GM11168 (cell line): ENCODE measurements around the gene ADCY5.
"Not testable (repeated sequence)": the region's sequence is repeated elsewhere in the genome, so short reads cannot be mapped to it uniquely, and the experiment has no call there.

ENCODE experiments used
- in situ Hi-C: fragments of 300-500 bp; cut with MboI; formaldehyde crosslinking; loops from one replicate; pipeline ENCODE4 v1.12.0; 2022; ENCODE audit warnings: low sequenced_read_pairs; ENCODE audit not compliant: unreplicated experiment

ADCY5 gene

GRCh38 chr3:123448536-123449101 lies at the start of gene ADCY5:
Gene ADCY5 (minus strand): TSS chr3:123449090. CDS start chr3:123448545, 545 bp downstream.
- in situ Hi-C loops, result no loop called here

- in situ Hi-C loops, result no loop called here
Observed at GRCh38 chr3:123493912-123494311, 45.0 kb upstream of the ADCY5 start.

- in situ Hi-C loops, result no loop called here
Observed at GRCh38 chr3:123491966-123492587, 43.2 kb upstream of the ADCY5 start.

- in situ Hi-C loops, result no loop called here
Observed at GRCh38 chr3:123489400-123490004, 40.6 kb upstream of the ADCY5 start.

GRCh38 chr3:123488645-123489347 lies 39.9 kb upstream of the ADCY5 start:
- in situ Hi-C loops, result no loop called here

- in situ Hi-C loops, result not testable (repeated sequence)
Observed at GRCh38 chr3:123487063-123487462, 38.2 kb upstream of the ADCY5 start.

GRCh38 chr3:123486460-123486859 lies 37.6 kb upstream of the ADCY5 start:
- in situ Hi-C loops, result no loop called here

GRCh38 chr3:123485551-123485950 lies 36.7 kb upstream of the ADCY5 start:
- in situ Hi-C loops, result no loop called here

- in situ Hi-C loops, result no loop called here
Observed at GRCh38 chr3:123483146-123483545, 34.3 kb upstream of the ADCY5 start.

GRCh38 chr3:123481722-123482457 lies 33.0 kb upstream of the ADCY5 start:
- in situ Hi-C loops, result no loop called here

- in situ Hi-C loops, result no loop called here
Observed at GRCh38 chr3:123481071-123481470, 32.2 kb upstream of the ADCY5 start.

- in situ Hi-C loops, result no loop called here
Observed at GRCh38 chr3:123480428-123480827, 31.5 kb upstream of the ADCY5 start.

- in situ Hi-C loops, result no loop called here
Observed at GRCh38 chr3:123479891-123480290, 31.0 kb upstream of the ADCY5 start.

- in situ Hi-C loops, result no loop called here
Observed at GRCh38 chr3:123478314-123478713, 29.4 kb upstream of the ADCY5 start.

- in situ Hi-C loops, result no loop called here
Observed at GRCh38 chr3:123476967-123477750, 28.3 kb upstream of the ADCY5 start.

GRCh38 chr3:123475786-123476185 lies 26.9 kb upstream of the ADCY5 start:
- in situ Hi-C loops, result no loop called here

GRCh38 chr3:123471106-123471505 lies 22.2 kb upstream of the ADCY5 start:
- in situ Hi-C loops, result no loop called here

GRCh38 chr3:123469323-123469995 lies 20.6 kb upstream of the ADCY5 start:
- in situ Hi-C loops, result no loop called here

GRCh38 chr3:123467046-123467445 lies 18.2 kb upstream of the ADCY5 start:
- in situ Hi-C loops, result no loop called here
